SK-N-SH (cell line): ENCODE data around the gene CTNS.

Experiments used
- CTCF ChIP-seq: fragments of 200-600 bp; sonication (generic); IDR thresholded peaks from 2 replicates; pipeline ENCODE4 v1.6.1; 2017; ENCODE audit warnings: antibody characterized with exemption, mild to moderate bottlenecking, moderate library complexity
- FOXJ3 ChIP-seq: sonication (generic); formaldehyde crosslinking; IDR thresholded peaks from 2 replicates; pipeline ENCODE4 v1.5.1; 2020; ENCODE audit warnings: mild to moderate bottlenecking, missing genetic modification reagents

- TF ChIP-seq FOXJ3 (CRISPR knock-in tag) = no peak
- no peak for TF ChIP-seq CTCF
Observed at GRCh38 chr17:3589784-3590183, 46.8 kb upstream of the CTNS start.
